Measurements from ENCODE around the gene DOCK8.

DNA sequence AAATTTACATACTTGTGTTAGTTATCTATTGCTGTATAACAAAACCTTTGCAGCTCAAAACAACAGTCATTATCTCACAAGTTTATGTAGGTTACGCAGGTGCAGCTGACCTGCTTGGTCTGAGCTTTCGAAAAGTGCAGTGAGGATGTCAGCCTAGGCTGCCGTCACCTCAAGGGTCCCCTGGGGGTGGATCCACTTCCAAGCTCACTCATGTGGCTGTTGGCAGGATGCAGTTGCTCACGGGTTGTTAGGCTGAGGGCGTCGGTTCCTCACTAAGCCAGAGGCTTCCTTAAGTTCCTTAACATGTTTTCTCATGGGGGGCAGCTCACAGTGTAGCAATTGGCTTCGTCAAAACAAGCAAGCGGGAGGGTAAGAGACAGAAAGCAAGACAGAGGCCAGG lies 139.8 kb downstream of the DOCK8 start:
- no peak for TF ChIP-seq EP300 (IDR thresholded peaks at IDR 0.05)
- TF ChIP-seq, protein P1, sequence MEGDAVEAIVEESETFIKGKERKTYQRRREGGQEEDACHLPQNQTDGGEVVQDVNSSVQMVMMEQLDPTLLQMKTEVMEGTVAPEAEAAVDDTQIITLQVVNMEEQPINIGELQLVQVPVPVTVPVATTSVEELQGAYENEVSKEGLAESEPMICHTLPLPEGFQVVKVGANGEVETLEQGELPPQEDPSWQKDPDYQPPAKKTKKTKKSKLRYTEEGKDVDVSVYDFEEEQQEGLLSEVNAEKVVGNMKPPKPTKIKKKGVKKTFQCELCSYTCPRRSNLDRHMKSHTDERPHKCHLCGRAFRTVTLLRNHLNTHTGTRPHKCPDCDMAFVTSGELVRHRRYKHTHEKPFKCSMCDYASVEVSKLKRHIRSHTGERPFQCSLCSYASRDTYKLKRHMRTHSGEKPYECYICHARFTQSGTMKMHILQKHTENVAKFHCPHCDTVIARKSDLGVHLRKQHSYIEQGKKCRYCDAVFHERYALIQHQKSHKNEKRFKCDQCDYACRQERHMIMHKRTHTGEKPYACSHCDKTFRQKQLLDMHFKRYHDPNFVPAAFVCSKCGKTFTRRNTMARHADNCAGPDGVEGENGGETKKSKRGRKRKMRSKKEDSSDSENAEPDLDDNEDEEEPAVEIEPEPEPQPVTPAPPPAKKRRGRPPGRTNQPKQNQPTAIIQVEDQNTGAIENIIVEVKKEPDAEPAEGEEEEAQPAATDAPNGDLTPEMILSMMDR (IDR thresholded peaks at IDR 0.05) = no peak
